ENCODE measurements around the gene UST.
A peak's percentile ranks its signal among the peaks of the same experiment; 100 is the strongest.

The UST gene

DNA sequence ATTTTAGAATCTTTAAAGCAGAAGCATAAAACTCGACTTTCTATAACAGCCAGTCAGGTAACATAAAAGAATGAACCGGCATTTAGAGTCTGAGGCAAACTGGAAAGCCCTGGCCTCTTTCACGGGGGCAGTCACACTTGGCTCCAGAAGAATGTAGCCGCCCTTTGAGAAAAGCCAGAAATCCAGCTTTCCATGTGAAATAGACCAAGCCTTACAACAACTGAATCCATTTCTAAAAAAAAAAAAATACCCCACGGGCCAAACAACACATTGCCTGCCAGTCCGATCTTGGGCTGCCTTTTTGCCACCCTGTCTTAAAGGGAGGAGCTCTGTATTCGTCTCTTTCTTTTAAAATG, 317.8 kb downstream of the UST start:
- peaks cover 0 to 2% (median 0%) of the 10 kb centered on the region in 3 experiments for H3K27me3 ChIP-seq (ENCODE audit: control insufficient read depth in 3 of 3, insufficient read depth in 3 of 3, low read depth in 1 of 3, low read length in 3 of 3)
- no peak overlapping the region for H4K91ac ChIP-seq (ENCODE audit: low read depth, low read length, poor library complexity)
- H2AFZ ChIP-seq (ENCODE audit: low read length): no peak overlapping the region
- peaks cover 14 to 15% of the 10 kb centered on the region in 2 donors for H3K4me1 ChIP-seq (ENCODE audit: control insufficient read depth in 2 of 2, insufficient read depth in 1 of 2, low read depth in 1 of 2, low read length in 2 of 2)
- H3K4me2 ChIP-seq (ENCODE audit: insufficient read depth, low read length, poor library complexity, severe bottlenecking): no peak overlapping the region
- no peak overlapping the region for H4K8ac ChIP-seq (ENCODE audit: low read depth, low read length)
- no peak overlapping the region for H2BK12ac ChIP-seq (ENCODE audit: low read length)
- no peaks in the 10 kb centered on the region for H3K36me3 ChIP-seq (replicated peaks in 1 of 2; ENCODE audit: control insufficient read depth in 2 of 2, insufficient read depth in 2 of 2, low read length in 2 of 2)
- H3K79me1 ChIP-seq (ENCODE audit: low read depth, low read length): no peaks in the 10 kb centered on the region
- no peak overlapping the region for H3K27ac ChIP-seq (replicated peaks; ENCODE audit: low read length)
- no peak overlapping the region for H3K18ac ChIP-seq (ENCODE audit: low read length)
- peaks cover 0 to 1% of the 10 kb centered on the region in 2 donors for H3K9me3 ChIP-seq (replicated peaks in 1 of 2; ENCODE audit: control insufficient read depth in 2 of 2, insufficient read depth in 1 of 2, low read depth in 1 of 2, low read length in 2 of 2)
- no peak overlapping the region for H2BK15ac ChIP-seq (ENCODE audit: low read length)
- no peak overlapping the region for H2BK5ac ChIP-seq (ENCODE audit: low read length)
- no peak overlapping the region for H3K4ac ChIP-seq (ENCODE audit: low read length)
- H2AK5ac ChIP-seq (ENCODE audit: low read depth, low read length): no peak overlapping the region
- no peak overlapping the region for H3K9ac ChIP-seq (ENCODE audit: low read depth, low read length, poor library complexity)
- WGBS, 2 donors (ENCODE audit: extremely low coverage in 2 of 2, insufficient read length in 2 of 2, insufficient replicate concordance in 1 of 2): no CpG with 5 or more reads among the region's 7 CpGs
- H3K23ac ChIP-seq (ENCODE audit: low read depth, low read length, poor library complexity): no peak overlapping the region
- no peak overlapping the region for H2BK120ac ChIP-seq (ENCODE audit: low read depth, low read length)
- no peak overlapping the region for H3K4me3 ChIP-seq (ENCODE audit: low read length in 2 of 2)
- DNase-seq (ENCODE audit: low spot score): no peak
- H3K14ac ChIP-seq (ENCODE audit: low read length): no peak overlapping the region

DNA sequence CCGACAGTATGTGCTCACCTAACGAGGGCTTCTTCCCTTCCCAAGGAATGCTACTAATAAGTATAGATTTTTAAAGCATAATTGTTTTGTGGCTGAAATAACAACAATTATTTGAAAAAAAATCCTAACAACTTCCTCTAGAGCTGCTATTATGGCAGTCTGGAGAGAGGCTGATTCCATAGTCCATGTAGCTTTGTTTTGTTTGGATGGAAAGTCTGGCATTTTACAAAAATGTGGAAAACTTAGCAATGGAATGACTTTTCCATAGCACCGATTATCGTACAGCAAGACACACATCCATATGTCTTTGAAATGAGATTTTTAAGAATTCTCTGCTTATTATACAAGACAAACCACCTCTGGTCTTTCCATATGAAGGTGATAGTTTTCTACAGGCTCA, 318.3 kb downstream of the UST start:
- Histone ChIP-seq H3K4me1 (ENCODE audit: control insufficient read depth in 2 of 2, insufficient read depth in 1 of 2, low read depth in 1 of 2, low read length in 2 of 2) (peaks cover 13% of the 10 kb centered on the region in 2 donors), H2AK5ac (ENCODE audit: low read depth, low read length) (no peak overlapping the region), H3K9me3 (replicated peaks in 1 of 2; ENCODE audit: control insufficient read depth in 2 of 2, insufficient read depth in 1 of 2, low read depth in 1 of 2, low read length in 2 of 2) (peaks cover 0 to 1% of the 10 kb centered on the region in 2 donors), H3K23ac (ENCODE audit: low read depth, low read length, poor library complexity) (no peak overlapping the region), H3K36me3 (replicated peaks in 1 of 2; ENCODE audit: control insufficient read depth in 2 of 2, insufficient read depth in 2 of 2, low read length in 2 of 2) (no peaks in the 10 kb centered on the region), H3K14ac (ENCODE audit: low read length) (no peak overlapping the region), H3K79me1 (ENCODE audit: low read depth, low read length) (no peaks in the 10 kb centered on the region), H4K91ac (ENCODE audit: low read depth, low read length, poor library complexity) (no peak overlapping the region), H2BK120ac (ENCODE audit: low read depth, low read length) (no peak overlapping the region), H3K4me2 (ENCODE audit: insufficient read depth, low read length, poor library complexity, severe bottlenecking) (no peak overlapping the region), H2BK5ac (ENCODE audit: low read length) (no peak overlapping the region), H4K8ac (ENCODE audit: low read depth, low read length) (no peak overlapping the region), H3K27ac (replicated peaks; ENCODE audit: low read length) (no peak overlapping the region), H3K27me3 (ENCODE audit: control insufficient read depth in 3 of 3, insufficient read depth in 3 of 3, low read depth in 1 of 3, low read length in 3 of 3) (peaks cover 0 to 2% (median 0%) of the 10 kb centered on the region in 3 experiments), H3K18ac (ENCODE audit: low read length) (no peak overlapping the region), H2BK15ac (ENCODE audit: low read length) (no peak overlapping the region), H3K4ac (ENCODE audit: low read length) (no peak overlapping the region), H3K4me3 (ENCODE audit: low read length in 2 of 2) (no peak overlapping the region), H3K9ac (ENCODE audit: low read depth, low read length, poor library complexity) (no peak overlapping the region), H2BK12ac (ENCODE audit: low read length) (no peak overlapping the region), H2AFZ (ENCODE audit: low read length) (no peak overlapping the region)
- DNase-seq (ENCODE audit: low spot score): no peak
- WGBS, 2 donors (ENCODE audit: extremely low coverage in 2 of 2, insufficient read length in 2 of 2, insufficient replicate concordance in 1 of 2): no CpG with 5 or more reads among the region's 4 CpGs

DNA sequence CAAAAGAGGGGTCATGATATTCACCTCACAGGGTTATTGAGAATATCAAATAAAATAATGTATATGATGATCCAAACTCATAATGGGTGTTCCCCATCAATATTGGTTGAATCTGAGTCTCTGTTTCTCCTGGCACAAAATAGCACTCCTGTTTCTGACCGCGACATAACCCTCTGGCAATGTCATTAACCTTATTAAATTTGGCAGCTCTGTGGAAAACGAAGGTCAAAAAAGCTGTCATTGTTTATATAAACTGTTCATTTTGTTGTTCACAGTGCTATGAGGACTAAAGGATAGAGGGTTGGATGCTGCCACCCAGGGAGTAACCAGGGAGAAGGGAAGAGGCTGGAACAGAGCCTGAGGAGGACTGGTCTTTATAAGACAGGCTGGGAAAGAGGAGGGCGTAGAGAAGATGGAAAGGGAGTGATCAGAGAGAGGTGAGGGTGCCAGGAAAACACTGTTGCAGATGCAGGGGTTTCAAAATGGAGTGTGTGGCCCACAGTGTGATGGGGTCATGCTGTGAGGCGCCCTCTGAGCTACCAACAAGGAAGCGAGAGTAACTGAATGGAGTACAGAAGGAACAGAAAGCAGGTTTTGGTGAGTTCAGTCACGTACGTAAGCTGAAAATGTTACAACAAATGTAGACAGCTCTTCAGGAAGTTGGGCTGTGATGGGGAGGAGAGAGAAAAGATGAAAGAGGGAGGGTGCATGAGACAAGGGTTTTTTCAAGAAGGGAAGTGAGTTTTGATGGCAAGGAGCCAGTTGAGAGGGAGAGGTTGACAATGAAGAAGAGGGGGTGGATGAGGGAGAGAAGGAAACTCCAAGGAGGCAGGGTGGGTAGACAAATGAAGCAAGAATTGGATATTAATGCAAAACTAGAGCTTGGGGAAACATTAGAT, 319.1 kb downstream of the UST start:
- H3K27ac ChIP-seq (replicated peaks; ENCODE audit: low read length): no peak overlapping the region
- no CpG with 5 or more reads among the region's 8 CpGs for WGBS, 2 donors (ENCODE audit: extremely low coverage in 2 of 2, insufficient read length in 2 of 2, insufficient replicate concordance in 1 of 2)
- H2AK5ac ChIP-seq (ENCODE audit: low read depth, low read length): no peak overlapping the region
- H3K27me3 ChIP-seq (ENCODE audit: control insufficient read depth in 3 of 3, insufficient read depth in 3 of 3, low read depth in 1 of 3, low read length in 3 of 3): peaks cover 0 to 2% (median 0%) of the 10 kb centered on the region in 3 experiments
- no peak overlapping the region for H3K23ac ChIP-seq (ENCODE audit: low read depth, low read length, poor library complexity)
- H3K9me3 ChIP-seq (replicated peaks in 1 of 2; ENCODE audit: control insufficient read depth in 2 of 2, insufficient read depth in 1 of 2, low read depth in 1 of 2, low read length in 2 of 2): peaks cover 0 to 1% of the 10 kb centered on the region in 2 donors
- no peak overlapping the region for H2BK120ac ChIP-seq (ENCODE audit: low read depth, low read length)
- H3K36me3 ChIP-seq (replicated peaks in 1 of 2; ENCODE audit: control insufficient read depth in 2 of 2, insufficient read depth in 2 of 2, low read length in 2 of 2): no peaks in the 10 kb centered on the region
- H3K14ac ChIP-seq (ENCODE audit: low read length): no peak overlapping the region
- H3K18ac ChIP-seq (ENCODE audit: low read length): no peak overlapping the region
- H3K79me1 ChIP-seq (ENCODE audit: low read depth, low read length): no peaks in the 10 kb centered on the region
- H2AFZ ChIP-seq (ENCODE audit: low read length): no peak overlapping the region
- no peak overlapping the region for H3K4me2 ChIP-seq (ENCODE audit: insufficient read depth, low read length, poor library complexity, severe bottlenecking)
- no peak for DNase-seq (ENCODE audit: low spot score)
- no peak overlapping the region for H2BK15ac ChIP-seq (ENCODE audit: low read length)
- no peak overlapping the region for H2BK12ac ChIP-seq (ENCODE audit: low read length)
- no peak overlapping the region for H3K4ac ChIP-seq (ENCODE audit: low read length)
- H3K4me3 ChIP-seq (ENCODE audit: low read length in 2 of 2): peak overlapping the region in 1 of 2 donors; percentile 23
- H3K4me1 ChIP-seq (ENCODE audit: control insufficient read depth in 2 of 2, insufficient read depth in 1 of 2, low read depth in 1 of 2, low read length in 2 of 2): peaks cover 13% of the 10 kb centered on the region in 2 donors
- H4K91ac ChIP-seq (ENCODE audit: low read depth, low read length, poor library complexity): no peak overlapping the region
- H4K8ac ChIP-seq (ENCODE audit: low read depth, low read length): no peak overlapping the region
- no peak overlapping the region for H3K9ac ChIP-seq (ENCODE audit: low read depth, low read length, poor library complexity)
- H2BK5ac ChIP-seq (ENCODE audit: low read length): no peak overlapping the region

DNA sequence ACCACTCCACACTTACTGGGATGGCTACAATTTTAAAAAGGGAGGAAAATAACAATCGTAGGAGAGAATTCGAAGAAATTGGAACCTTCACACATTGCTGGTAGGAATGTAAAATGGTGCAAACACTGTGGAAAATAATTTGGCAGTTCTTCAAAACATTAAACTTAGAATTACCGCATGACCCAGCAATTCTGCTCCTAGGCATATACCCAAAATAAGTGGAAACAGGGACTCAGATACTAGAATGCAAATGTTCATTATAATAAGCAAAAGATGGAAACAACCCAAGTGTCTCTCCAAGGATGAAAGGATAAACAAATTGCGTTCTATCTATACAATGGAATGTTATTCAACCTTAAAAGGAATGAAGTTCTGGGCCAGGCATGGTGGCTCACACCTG, 325.2 kb downstream of the UST start:
- Histone ChIP-seq H3K4me1 (ENCODE audit: control insufficient read depth in 2 of 2, insufficient read depth in 1 of 2, low read depth in 1 of 2, low read length in 2 of 2) (no peaks in the 10 kb centered on the region), H3K9me3 (replicated peaks in 1 of 2; ENCODE audit: control insufficient read depth in 2 of 2, insufficient read depth in 1 of 2, low read depth in 1 of 2, low read length in 2 of 2) (peaks cover 1 to 3% of the 10 kb centered on the region in 2 donors), H3K27ac (replicated peaks; ENCODE audit: low read length) (no peak overlapping the region), H2BK120ac (ENCODE audit: low read depth, low read length) (no peak overlapping the region), H3K4ac (ENCODE audit: low read length) (no peak overlapping the region), H2AFZ (ENCODE audit: low read length) (no peak overlapping the region), H3K4me2 (ENCODE audit: insufficient read depth, low read length, poor library complexity, severe bottlenecking) (no peak overlapping the region), H3K14ac (ENCODE audit: low read length) (no peak overlapping the region), H2AK5ac (ENCODE audit: low read depth, low read length) (no peak overlapping the region), H3K18ac (ENCODE audit: low read length) (no peak overlapping the region), H2BK15ac (ENCODE audit: low read length) (no peak overlapping the region), H3K23ac (ENCODE audit: low read depth, low read length, poor library complexity) (no peak overlapping the region), H4K8ac (ENCODE audit: low read depth, low read length) (no peak overlapping the region), H4K91ac (ENCODE audit: low read depth, low read length, poor library complexity) (no peak overlapping the region), H2BK12ac (ENCODE audit: low read length) (no peak overlapping the region), H3K4me3 (ENCODE audit: low read length in 2 of 2) (no peak overlapping the region), H3K36me3 (replicated peaks in 1 of 2; ENCODE audit: control insufficient read depth in 2 of 2, insufficient read depth in 2 of 2, low read length in 2 of 2) (no peaks in the 10 kb centered on the region), H3K79me1 (ENCODE audit: low read depth, low read length) (no peaks in the 10 kb centered on the region), H3K9ac (ENCODE audit: low read depth, low read length, poor library complexity) (no peak overlapping the region), H2BK5ac (ENCODE audit: low read length) (no peak overlapping the region), H3K27me3 (ENCODE audit: control insufficient read depth in 3 of 3, insufficient read depth in 3 of 3, low read depth in 1 of 3, low read length in 3 of 3) (peaks cover 0 to 2% (median 0%) of the 10 kb centered on the region in 3 experiments)
- no peak for DNase-seq (ENCODE audit: low spot score)
- WGBS, 2 donors (ENCODE audit: extremely low coverage in 2 of 2, insufficient read length in 2 of 2, insufficient replicate concordance in 1 of 2): no CpG with 5 or more reads among the region's 4 CpGs
